Measurements from ENCODE around the gene EZR.
"Not testable (repeated sequence)": the region's sequence is repeated elsewhere in the genome, so short reads cannot be mapped to it uniquely, and the experiment has no call there.

The EZR gene

DNA sequence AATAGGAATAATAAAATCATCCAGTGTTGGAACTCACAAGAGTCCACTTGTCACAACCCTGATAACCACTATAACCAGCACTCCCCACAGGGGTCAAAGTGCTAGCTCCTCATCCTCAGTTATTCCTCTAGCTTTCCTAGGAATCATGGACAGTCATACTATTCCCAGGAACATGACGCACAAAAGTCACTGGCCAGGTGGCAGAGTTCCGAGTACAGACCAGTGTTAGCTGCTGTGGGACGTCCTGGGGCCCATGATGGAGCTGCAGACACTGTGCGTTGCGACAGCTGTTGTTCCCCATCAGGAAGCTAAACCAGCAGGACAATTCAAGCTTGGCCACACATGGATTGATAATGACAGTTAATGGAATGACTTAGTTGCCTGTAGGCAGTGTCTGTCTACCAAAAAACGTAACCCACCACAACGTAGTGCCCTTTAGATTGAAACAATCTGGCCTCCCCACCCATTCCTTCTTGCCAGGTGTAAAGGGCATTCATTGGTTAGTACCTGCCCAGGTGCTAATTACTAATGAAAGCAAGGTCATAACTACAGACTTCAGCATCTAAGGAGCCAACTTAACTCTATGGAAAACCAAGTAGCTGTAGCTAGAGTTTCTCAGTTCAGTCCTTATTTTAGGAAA is 17.4 kb downstream of the EZR start:
- peaks cover 26% of the 10 kb centered on the region for H3K4me1 ChIP-seq (ENCODE audit: insufficient read depth, low read length)
- H3K27me3 ChIP-seq (ENCODE audit: control insufficient read depth in 1 of 2, insufficient read depth in 2 of 2, low read length in 2 of 2), result no peaks in the 10 kb centered on the region
- H3K27ac ChIP-seq (ENCODE audit: low read depth, low read length), result no peak overlapping the region
- H3K36me3 ChIP-seq (ENCODE audit: insufficient read depth, low read length), result no peaks in the 10 kb centered on the region
- H3K4me3 ChIP-seq (ENCODE audit: low read depth in 1 of 2, low read length in 2 of 2), result no peak overlapping the region
- H3K9me3 ChIP-seq (ENCODE audit: low read length), result no peaks in the 10 kb centered on the region
- no peak overlapping the region for H3K9ac ChIP-seq (ENCODE audit: low read length)

GRCh38 chr6:158799051-158799792 is 19.9 kb downstream of the EZR start:
- no peak overlapping the region for H3K27ac ChIP-seq (ENCODE audit: low read depth, low read length)
- no peaks in the 10 kb centered on the region for H3K27me3 ChIP-seq (ENCODE audit: control insufficient read depth in 1 of 2, insufficient read depth in 2 of 2, low read length in 2 of 2)
- H3K36me3 ChIP-seq (ENCODE audit: insufficient read depth, low read length), result no peaks in the 10 kb centered on the region
- H3K4me3 ChIP-seq (ENCODE audit: low read depth in 1 of 2, low read length in 2 of 2), result no peak overlapping the region
- peaks cover 26% of the 10 kb centered on the region for H3K4me1 ChIP-seq (ENCODE audit: insufficient read depth, low read length)
- no peak overlapping the region for H3K9ac ChIP-seq (ENCODE audit: low read length)
- H3K9me3 ChIP-seq (ENCODE audit: low read length), result no peaks in the 10 kb centered on the region

DNA sequence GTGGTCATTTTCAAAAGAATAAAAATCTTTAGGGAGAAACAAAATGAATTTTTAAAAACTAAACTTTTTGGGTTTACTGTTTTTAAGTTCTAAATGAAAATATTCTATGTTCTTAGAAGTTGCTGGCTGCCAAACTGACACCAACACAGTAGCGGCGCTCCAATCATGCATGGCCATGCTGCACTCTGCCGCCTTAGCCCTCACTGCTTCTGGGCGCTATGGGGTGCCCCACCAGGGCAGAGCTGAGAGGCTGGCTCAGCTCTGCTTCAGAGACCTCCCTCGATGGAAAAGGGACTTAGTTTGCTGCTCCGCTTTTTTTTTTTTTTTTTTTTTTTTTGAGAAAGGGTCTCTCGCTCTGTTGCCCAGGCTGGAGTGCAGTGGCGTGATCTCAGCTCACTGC is 20.9 kb downstream of the EZR start:
- Histone ChIP-seq H3K4me1 (ENCODE audit: insufficient read depth, low read length) (peaks cover 21% of the 10 kb centered on the region), H3K27me3 (ENCODE audit: control insufficient read depth in 1 of 2, insufficient read depth in 2 of 2, low read length in 2 of 2) (no peaks in the 10 kb centered on the region), H3K4me3 (ENCODE audit: low read depth in 1 of 2, low read length in 2 of 2) (no peak overlapping the region), H3K9ac (ENCODE audit: low read length) (no peak overlapping the region), H3K9me3 (ENCODE audit: low read length) (no peaks in the 10 kb centered on the region), H3K27ac (ENCODE audit: low read depth, low read length) (no peak overlapping the region), H3K36me3 (ENCODE audit: insufficient read depth, low read length) (no peaks in the 10 kb centered on the region)

DNA sequence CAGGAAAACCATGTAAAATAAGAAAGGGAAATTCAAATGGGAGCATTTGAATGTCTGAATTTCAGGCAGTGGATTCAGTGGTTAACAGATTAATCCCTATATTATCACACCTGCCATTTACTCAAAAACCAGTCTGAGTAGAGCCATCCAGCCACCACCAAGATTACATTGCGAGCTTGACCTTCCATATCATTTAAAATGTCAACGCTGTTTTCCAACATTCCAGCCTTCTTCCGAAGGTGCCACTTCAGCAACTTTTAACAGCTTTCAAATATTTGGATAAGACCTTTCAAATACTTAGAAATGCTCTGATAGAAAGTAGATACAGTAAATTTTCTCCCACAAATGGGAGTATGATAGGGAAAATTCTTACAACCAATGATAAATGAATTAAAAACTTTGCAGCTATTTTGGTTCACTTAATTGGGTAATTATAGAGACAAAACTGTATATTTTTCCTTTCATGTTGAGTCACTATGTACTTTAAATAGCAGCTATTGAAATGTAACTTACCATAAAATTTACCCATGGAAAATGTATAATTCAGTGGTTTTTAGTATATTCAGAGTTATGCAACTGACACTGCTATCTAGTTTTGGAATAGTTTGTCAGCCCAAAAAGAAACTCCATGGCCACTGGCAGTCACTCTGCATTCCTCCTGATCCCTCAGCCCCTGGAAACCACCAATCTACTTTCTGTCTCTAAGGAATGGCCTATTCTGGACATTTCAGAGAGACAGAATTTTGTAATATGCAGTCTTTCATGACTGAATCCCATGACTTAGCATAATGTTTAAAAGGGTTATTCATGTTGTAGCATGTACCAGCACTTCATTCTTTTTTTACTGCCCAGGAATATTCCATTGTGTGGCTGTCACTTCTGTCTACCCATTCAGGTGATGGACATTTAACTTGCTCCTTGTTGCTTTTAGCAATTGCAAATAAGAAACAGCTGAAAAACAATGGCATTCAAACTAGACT is 21.5 kb downstream of the EZR start:
- Histone ChIP-seq H3K4me1 (ENCODE audit: insufficient read depth, low read length) (peaks cover 16% of the 10 kb centered on the region), H3K9ac (ENCODE audit: low read length) (no peak overlapping the region)

DNA sequence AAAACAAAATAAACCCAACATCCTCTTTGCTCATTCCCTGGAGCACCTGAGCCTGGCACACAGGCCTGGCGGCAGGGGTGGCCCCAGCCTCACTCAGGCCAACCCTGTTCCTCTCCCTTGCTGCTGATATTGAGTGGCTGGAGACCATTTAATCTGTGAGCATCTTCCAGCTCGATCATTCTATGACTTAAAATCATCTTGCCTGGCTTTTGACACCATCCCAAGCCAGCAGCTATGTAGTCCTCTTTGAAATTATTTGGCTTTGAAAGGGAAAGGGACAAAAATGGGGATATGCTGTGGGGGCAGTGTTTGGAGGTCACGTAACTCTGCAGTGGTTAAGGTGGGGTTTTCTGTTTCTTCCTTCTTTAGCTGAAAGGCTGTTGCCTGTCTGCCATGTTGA is 22.8 kb downstream of the EZR start:
- Histone ChIP-seq H3K9ac (ENCODE audit: low read length) (no peak overlapping the region), H3K9me3 (ENCODE audit: low read length) (no peaks in the 10 kb centered on the region), H3K36me3 (ENCODE audit: insufficient read depth, low read length) (no peaks in the 10 kb centered on the region), H3K4me1 (ENCODE audit: insufficient read depth, low read length) (peaks cover 16% of the 10 kb centered on the region), H3K27ac (ENCODE audit: low read depth, low read length) (no peak overlapping the region), H3K4me3 (ENCODE audit: low read depth in 1 of 2, low read length in 2 of 2) (no peak overlapping the region), H3K27me3 (ENCODE audit: control insufficient read depth in 1 of 2, insufficient read depth in 2 of 2, low read length in 2 of 2) (no peaks in the 10 kb centered on the region)

More for the DNA sequence above, 21.5 kb downstream of the EZR start:
- Histone ChIP-seq H3K4me3 (ENCODE audit: low read depth in 1 of 2, low read length in 2 of 2) (no peak overlapping the region), H3K36me3 (ENCODE audit: insufficient read depth, low read length) (no peaks in the 10 kb centered on the region), H3K27ac (ENCODE audit: low read depth, low read length) (no peak overlapping the region), H3K9me3 (ENCODE audit: low read length) (no peaks in the 10 kb centered on the region), H3K27me3 (ENCODE audit: control insufficient read depth in 1 of 2, insufficient read depth in 2 of 2, low read length in 2 of 2) (no peaks in the 10 kb centered on the region)

GRCh38 chr6:158795516-158795915 is 23.7 kb downstream of the EZR start:
- Histone ChIP-seq H3K4me3 (ENCODE audit: low read depth in 1 of 2, low read length in 2 of 2) (no peak overlapping the region), H3K4me1 (ENCODE audit: insufficient read depth, low read length) (peaks cover 16% of the 10 kb centered on the region), H3K9ac (ENCODE audit: low read length) (no peak overlapping the region), H3K27me3 (ENCODE audit: control insufficient read depth in 1 of 2, insufficient read depth in 2 of 2, low read length in 2 of 2) (no peaks in the 10 kb centered on the region), H3K27ac (ENCODE audit: low read depth, low read length) (no peak overlapping the region), H3K9me3 (ENCODE audit: low read length) (no peaks in the 10 kb centered on the region), H3K36me3 (ENCODE audit: insufficient read depth, low read length) (no peaks in the 10 kb centered on the region)

- H3K4me3 ChIP-seq (ENCODE audit: low read depth in 1 of 2, low read length in 2 of 2), result no peak overlapping the region
- no peak overlapping the region for H3K9ac ChIP-seq (ENCODE audit: low read length)
- peaks cover 3% of the 10 kb centered on the region for H3K4me1 ChIP-seq (ENCODE audit: insufficient read depth, low read length)
- H3K9me3 ChIP-seq (ENCODE audit: low read length), result no peaks in the 10 kb centered on the region
- no peaks in the 10 kb centered on the region for H3K27me3 ChIP-seq (ENCODE audit: control insufficient read depth in 1 of 2, insufficient read depth in 2 of 2, low read length in 2 of 2)
- no peaks in the 10 kb centered on the region for H3K36me3 ChIP-seq (ENCODE audit: insufficient read depth, low read length)
- no peak overlapping the region for H3K27ac ChIP-seq (ENCODE audit: low read depth, low read length)
Measured at GRCh38 chr6:158793432-158793831, 25.7 kb downstream of the EZR start.

DNA sequence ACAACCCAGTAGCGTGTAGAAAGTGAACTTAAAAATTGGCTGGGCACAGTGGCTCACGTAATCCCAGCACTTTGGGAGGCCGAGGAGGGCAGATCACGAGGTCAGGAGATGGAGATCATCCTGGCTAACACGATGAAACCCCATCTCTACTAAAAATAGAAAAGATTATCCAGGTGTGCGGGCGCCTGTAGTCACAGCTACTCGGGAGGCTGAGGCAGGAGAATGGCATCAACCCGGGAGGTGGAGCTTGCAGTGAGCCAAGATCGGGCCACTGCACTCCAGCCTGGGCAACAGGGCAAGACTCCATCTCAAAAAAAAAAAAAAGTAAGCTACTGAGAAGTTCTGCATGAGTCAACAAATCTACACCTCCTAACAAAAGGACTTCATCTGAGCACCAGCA is 26.7 kb downstream of the EZR start:
- H3K27me3 ChIP-seq (ENCODE audit: control insufficient read depth in 1 of 2, insufficient read depth in 2 of 2, low read length in 2 of 2); H3K27ac ChIP-seq (ENCODE audit: low read depth, low read length); H3K4me3 ChIP-seq (ENCODE audit: low read depth in 1 of 2, low read length in 2 of 2); H3K9me3 ChIP-seq (ENCODE audit: low read length); H3K4me1 ChIP-seq (ENCODE audit: insufficient read depth, low read length); H3K9ac ChIP-seq (ENCODE audit: low read length); H3K36me3 ChIP-seq (ENCODE audit: insufficient read depth, low read length): not testable (repeated sequence)

GRCh38 chr6:158791274-158791855 is 27.8 kb downstream of the EZR start:
- H3K27ac ChIP-seq (ENCODE audit: low read depth, low read length), result no peak overlapping the region
- H3K36me3 ChIP-seq (ENCODE audit: insufficient read depth, low read length), result peaks cover 16% of the 10 kb centered on the region
- no peak overlapping the region for H3K4me3 ChIP-seq (ENCODE audit: low read depth in 1 of 2, low read length in 2 of 2)
- H3K9ac ChIP-seq (ENCODE audit: low read length), result no peak overlapping the region
- H3K9me3 ChIP-seq (ENCODE audit: low read length), result no peaks in the 10 kb centered on the region
- H3K4me1 ChIP-seq (ENCODE audit: insufficient read depth, low read length), result no peaks in the 10 kb centered on the region
- H3K27me3 ChIP-seq (ENCODE audit: control insufficient read depth in 1 of 2, insufficient read depth in 2 of 2, low read length in 2 of 2), result no peaks in the 10 kb centered on the region

DNA sequence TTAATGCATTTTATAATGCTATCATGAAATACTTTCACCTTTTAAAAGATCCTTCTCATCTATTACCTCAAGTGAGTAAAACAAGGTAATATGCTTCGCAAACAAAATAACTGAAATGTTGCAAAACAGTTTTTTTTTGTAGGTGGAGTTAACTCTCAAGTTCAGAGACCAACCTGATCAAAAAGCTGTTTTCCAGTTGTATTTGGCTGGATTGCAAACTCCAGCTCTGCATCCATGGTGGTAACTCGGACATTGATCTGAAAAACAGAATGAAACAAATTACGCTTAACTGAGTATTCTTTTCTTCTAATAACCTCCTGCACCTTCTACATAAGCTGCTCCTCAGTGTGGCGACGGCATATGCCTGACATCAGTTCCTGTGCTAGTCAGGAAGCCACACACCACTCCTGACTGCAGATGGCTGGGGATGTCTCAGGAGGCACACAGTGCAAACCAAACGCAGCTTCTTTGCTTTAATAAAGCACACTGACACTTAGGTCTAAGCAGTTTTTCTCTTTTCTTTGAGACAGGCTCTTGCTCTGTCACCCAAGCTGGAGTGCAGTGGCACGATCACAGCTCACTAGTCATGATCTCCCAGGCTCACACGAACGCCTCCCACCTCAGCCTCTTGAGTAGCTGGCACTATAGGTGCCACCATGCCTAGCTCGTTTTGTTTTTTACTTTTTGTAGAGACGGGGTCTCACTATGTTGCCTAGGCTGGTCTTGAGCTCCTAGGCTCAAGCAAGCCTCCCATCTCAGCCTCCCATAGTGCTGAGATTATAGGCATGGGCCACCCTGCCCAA is 29.9 kb downstream of the EZR start:
- no peaks in the 10 kb centered on the region for H3K9me3 ChIP-seq (ENCODE audit: low read length)
- no peaks in the 10 kb centered on the region for H3K4me1 ChIP-seq (ENCODE audit: insufficient read depth, low read length)
- no peak overlapping the region for H3K4me3 ChIP-seq (ENCODE audit: low read depth in 1 of 2, low read length in 2 of 2)
- H3K9ac ChIP-seq (ENCODE audit: low read length), result no peak overlapping the region
- H3K27me3 ChIP-seq (ENCODE audit: control insufficient read depth in 1 of 2, insufficient read depth in 2 of 2, low read length in 2 of 2), result no peaks in the 10 kb centered on the region
- no peak overlapping the region for H3K27ac ChIP-seq (ENCODE audit: low read depth, low read length)
- H3K36me3 ChIP-seq (ENCODE audit: insufficient read depth, low read length), result peaks cover 32% of the 10 kb centered on the region

Data from muscle layer of colon (tissue), 2 donors.